Prostate gland (tissue), 2 donors: ENCODE data around the gene PCK2. TPM values are rescaled to one million over a fixed set of nuclear protein-coding genes. Genes with fewer than 3 reads are reported as not detected.
A peak's percentile ranks its signal among the peaks of the same experiment; 100 is the strongest.

Experiments used
- DNase-seq: peaks from one replicate; pipeline ENCODE4 v3.0.0-alpha.2; 2019; ENCODE audit warnings: low spot score
- H3K27ac ChIP-seq, 2 donors: fragments of 200-600 bp; sonication (generic); 2 replicates each; pipeline ENCODE4 v1.5.1; 2017 to 2019
- H3K27me3 ChIP-seq: fragments of 200-600 bp; sonication (generic); replicated peaks from 2 replicates; pipeline ENCODE4 v1.5.1; 2019; ENCODE audit not compliant: insufficient read depth
- H3K36me3 ChIP-seq, 2 donors: fragments of 200-600 bp; sonication (generic); 1 replicate in 1 of 2; 2 replicates in 1 of 2; pipeline versions ENCODE4 v1.5.1 to v1.8.1; 2017 to 2019
- H3K4me1 ChIP-seq: fragments of 200-600 bp; sonication (generic); replicated peaks from 2 replicates; pipeline ENCODE4 v1.5.1; 2019
- H3K4me3 ChIP-seq, 2 donors: fragments of 200-600 bp; sonication (generic); 2 replicates each; pipeline ENCODE4 v1.5.1; 2017 to 2019
- H3K9me3 ChIP-seq: fragments of 200-600 bp; sonication (generic); 2 replicates; pipeline ENCODE4 v1.5.1; 2017
- POLR2A ChIP-seq: fragments of 450-650 bp; IDR thresholded peaks from one replicate; pipeline ENCODE4 v1.6.1; 2016; ENCODE audit warnings: antibody characterized with exemption, mild to moderate bottlenecking
- POLR2AphosphoS5 ChIP-seq: sonication (generic); formaldehyde crosslinking; IDR thresholded peaks from one replicate; pipeline ENCODE4 v1.6.1; 2017; ENCODE audit warnings: antibody characterized with exemption
- WGBS: methylation state at CpG from one replicate; pipeline ENCODE4 v1.1.5; 2018; 5-methylcytosine and 5-hydroxymethylcytosine counted together
- intact Hi-C: fragments of 100-400 bp; cut with DNase I; formaldehyde crosslinking; loops from one replicate; pipeline ENCODE4 v1.14.2; 2022
- total RNA-seq, 2 donors: library from RNA; depleted of rRNA; stranded (reverse); fragments of >200 nt; gene quantifications; one replicate each; pipeline ENCODE4 v1.1.0, GENCODE V29; 2016
- TF ChIP-seq, protein P1 (sequence below), 4 experiments: fragments of 200-600 bp in 2 of 4; fragments of 450-650 bp in 2 of 4; sonication (generic) in 2 of 4; IDR thresholded peaks; 1 replicate in 3 of 4; 2 replicates in 1 of 4; pipeline ENCODE4 v1.5.1; 2016 to 2019; ENCODE audit warnings: antibody characterized with exemption in 4 of 4, mild to moderate bottlenecking in 2 of 4, moderate library complexity in 2 of 4

Gene PCK2
- total RNA-seq, 2 donors from 2014 or later = 15.4 to 21.8 TPM

- no peak overlapping the region for H3K4me3 ChIP-seq
- no peaks in the 10 kb centered on the region for H3K27me3 ChIP-seq
- H3K4me1 ChIP-seq = no peaks in the 10 kb centered on the region
These were observed 1.5 kb upstream of the PCK2 start for GRCh38 chr14:24092505-24093206.

DNA sequence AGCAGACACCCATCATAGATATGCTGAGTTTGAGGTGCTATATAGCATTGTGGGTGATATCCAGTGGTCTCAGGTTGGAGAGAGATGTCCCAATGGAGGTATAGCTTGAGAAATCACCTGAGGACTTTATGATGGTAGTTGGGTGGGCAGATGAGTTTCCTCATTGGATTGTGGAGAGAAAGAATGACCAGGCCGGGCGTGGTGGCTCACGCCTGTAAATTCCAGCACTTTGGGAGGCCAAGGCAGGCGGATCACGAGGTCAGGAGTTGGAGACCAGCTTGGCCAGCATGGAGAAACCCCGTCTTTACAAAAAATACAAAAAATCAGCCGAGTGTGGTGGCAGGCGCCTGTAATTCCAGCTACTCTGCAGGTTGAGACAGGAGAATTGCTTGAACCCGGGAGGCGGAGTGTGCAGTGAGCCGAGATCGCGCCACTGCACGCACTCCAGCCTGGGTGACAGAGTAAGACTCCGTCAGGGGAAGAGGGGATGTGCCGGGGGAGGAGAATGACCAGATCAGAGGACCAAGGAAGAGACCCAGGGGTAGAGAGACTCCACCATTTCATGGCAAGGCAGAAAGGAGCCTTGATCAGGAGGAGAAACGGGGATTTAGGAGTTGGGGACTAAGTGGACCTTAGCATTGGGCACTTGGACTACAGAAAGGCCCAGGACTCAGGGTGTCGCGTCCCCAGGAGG lies 757 bp upstream of the PCK2 start:
- Histone ChIP-seq H3K4me1 (no peaks in the 10 kb centered on the region), H3K36me3 (no peaks in the 10 kb centered on the region), H3K9me3 (no peaks in the 10 kb centered on the region), H3K27me3 (no peaks in the 10 kb centered on the region), H3K4me3 (peak overlapping the region; percentile 66 to 93), H3K27ac (peak overlapping the region; percentile 93 to 98)
- DNase-seq = no peak
- TF ChIP-seq, protein P1, sequence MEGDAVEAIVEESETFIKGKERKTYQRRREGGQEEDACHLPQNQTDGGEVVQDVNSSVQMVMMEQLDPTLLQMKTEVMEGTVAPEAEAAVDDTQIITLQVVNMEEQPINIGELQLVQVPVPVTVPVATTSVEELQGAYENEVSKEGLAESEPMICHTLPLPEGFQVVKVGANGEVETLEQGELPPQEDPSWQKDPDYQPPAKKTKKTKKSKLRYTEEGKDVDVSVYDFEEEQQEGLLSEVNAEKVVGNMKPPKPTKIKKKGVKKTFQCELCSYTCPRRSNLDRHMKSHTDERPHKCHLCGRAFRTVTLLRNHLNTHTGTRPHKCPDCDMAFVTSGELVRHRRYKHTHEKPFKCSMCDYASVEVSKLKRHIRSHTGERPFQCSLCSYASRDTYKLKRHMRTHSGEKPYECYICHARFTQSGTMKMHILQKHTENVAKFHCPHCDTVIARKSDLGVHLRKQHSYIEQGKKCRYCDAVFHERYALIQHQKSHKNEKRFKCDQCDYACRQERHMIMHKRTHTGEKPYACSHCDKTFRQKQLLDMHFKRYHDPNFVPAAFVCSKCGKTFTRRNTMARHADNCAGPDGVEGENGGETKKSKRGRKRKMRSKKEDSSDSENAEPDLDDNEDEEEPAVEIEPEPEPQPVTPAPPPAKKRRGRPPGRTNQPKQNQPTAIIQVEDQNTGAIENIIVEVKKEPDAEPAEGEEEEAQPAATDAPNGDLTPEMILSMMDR (IDR thresholded peaks at IDR 0.05) = no peak
- TF ChIP-seq POLR2AphosphoS5 (no peak), POLR2A (no peak)
- WGBS = 65% methylated on average over 19 of the region's 19 CpGs
- intact Hi-C loops = loop anchor here (5.0 kb wide), 2 partner anchors 81 to 1591 kb away; no protein-coding TSS in a partner anchor

More at GRCh38 chr14:24092505-24093206, 1.5 kb upstream of the PCK2 start:
- Histone ChIP-seq H3K36me3 (no peaks in the 10 kb centered on the region), H3K27ac (no peak overlapping the region), H3K9me3 (no peaks in the 10 kb centered on the region)
- DNase-seq = no peak
- WGBS = 77% methylated on average over 4 of the region's 4 CpGs
- intact Hi-C loops = loop anchor here (5.0 kb wide), 2 partner anchors 80 to 1590 kb away; no protein-coding TSS in a partner anchor
- TF ChIP-seq POLR2A (no peak), POLR2AphosphoS5 (no peak)
- TF ChIP-seq, protein P1 (IDR thresholded peaks at IDR 0.05) = no peak

DNA sequence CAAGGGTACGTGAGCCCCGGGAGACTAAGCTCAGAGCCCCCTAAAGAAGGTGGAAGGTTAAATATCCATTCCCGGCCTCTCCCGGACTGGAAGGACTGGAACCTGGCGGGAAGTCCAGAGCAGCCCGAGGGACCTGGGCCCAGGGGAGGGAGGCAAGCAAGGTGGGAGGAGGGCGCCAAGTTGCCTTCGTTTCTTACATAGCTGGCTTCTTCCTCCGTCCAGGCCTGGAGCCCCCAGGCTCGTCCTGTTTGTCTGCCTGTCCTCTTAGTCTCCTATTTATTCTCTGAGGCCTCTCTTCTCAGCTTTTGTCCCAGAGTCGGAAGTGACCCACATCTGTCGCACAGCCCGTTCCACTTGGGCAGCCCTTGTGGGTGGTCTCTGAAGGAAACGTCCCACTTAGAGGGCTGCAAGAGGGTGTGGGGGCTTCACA lies 745 bp downstream of the PCK2 start:
- intact Hi-C loops = loop anchor here (2.0 to 5.0 kb wide), 3 partner anchors 20 to 1593 kb away; partner anchors contain the start of genes DCAF11 and NRL
- Histone ChIP-seq H3K9me3 (no peaks in the 10 kb centered on the region), H3K36me3 (no peaks in the 10 kb centered on the region), H3K4me1 (no peaks in the 10 kb centered on the region), H3K4me3 (peak overlapping the region; percentile 66 to 93), H3K27me3 (no peaks in the 10 kb centered on the region), H3K27ac (peak overlapping the region; percentile 93 to 98)
- TF ChIP-seq, protein P1 (IDR thresholded peaks at IDR 0.05) = no peak
- TF ChIP-seq POLR2A = no peak
- no peak for TF ChIP-seq POLR2AphosphoS5
- no peak for DNase-seq
- 14% methylated on average over 14 of the region's 14 CpGs for WGBS

GRCh38 chr14:24095271-24096068 lies 1.4 kb downstream of the PCK2 start:
- Histone ChIP-seq H3K27me3 (no peaks in the 10 kb centered on the region), H3K4me3 (peak overlapping the region; percentile 66 to 93), H3K9me3 (no peaks in the 10 kb centered on the region), H3K36me3 (no peaks in the 10 kb centered on the region), H3K4me1 (no peaks in the 10 kb centered on the region), H3K27ac (peak overlapping the region; percentile 93 to 98)
- TF ChIP-seq, protein P1 (IDR thresholded peaks at IDR 0.05) = no peak
- no peak for TF ChIP-seq POLR2A
- TF ChIP-seq POLR2AphosphoS5 = no peak
- DNase-seq = no peak
- 51% methylated on average over 12 of the region's 12 CpGs for WGBS
- intact Hi-C loops = loop anchor here (2.0 kb wide), 1 partner anchor 19 kb away; the partner anchor contains the start of genes DCAF11 and NRL
